Spleen (tissue), 11 donors: ENCODE results near the gene PIAS1. TPM values are rescaled to one million over a fixed set of nuclear protein-coding genes. Genes with fewer than 3 reads are reported as not detected.

ENCODE experiments used
- DNase-seq: peaks from one replicate; pipeline ENCODE4 v3.0.0-alpha.2; 2020
- H3K27ac ChIP-seq, 8 donors: fragments of 200-600 bp; sonication (generic) in 7 of 8; 1 replicate in 4 of 8; 2 replicates in 4 of 8; pipeline versions ENCODE4 v1.5.0 to v1.8.0; 2016 to 2021; ENCODE audit warnings: inconsistent platforms in 4 of 8, mild to moderate bottlenecking in 4 of 8, moderate library complexity in 1 of 8
- H3K27me3 ChIP-seq, 7 donors: fragments of 200-600 bp; sonication (generic) in 6 of 7; replicated peaks in 1 of 7; 1 replicate in 4 of 7; 2 replicates in 3 of 7; pipeline versions ENCODE4 v1.5.0 to v1.8.0; 2016 to 2021; ENCODE audit warnings: inconsistent platforms in 3 of 7, mild to moderate bottlenecking in 1 of 7
- H3K36me3 ChIP-seq, 6 donors: fragments of 200-600 bp; sonication (generic) in 5 of 6; 1 replicate in 4 of 6; 2 replicates in 2 of 6; pipeline versions ENCODE4 v1.5.0 to v1.8.0; 2016 to 2021; ENCODE audit warnings: inconsistent platforms in 2 of 6
- H3K4me1 ChIP-seq, 6 donors: fragments of 200-600 bp; sonication (generic) in 5 of 6; 1 replicate in 3 of 6; 2 replicates in 3 of 6; pipeline versions ENCODE4 v1.5.0 to v1.8.0; 2016 to 2021; ENCODE audit warnings: inconsistent platforms in 3 of 6
- H3K4me3 ChIP-seq, 8 donors: fragments of 200-600 bp; sonication (generic) in 7 of 8; 1 replicate in 4 of 8; 2 replicates in 4 of 8; pipeline versions ENCODE4 v1.5.0 to v1.8.0; 2016 to 2021; ENCODE audit warnings: inconsistent platforms in 4 of 8, mild to moderate bottlenecking in 4 of 8, moderate library complexity in 2 of 8
- H3K9me3 ChIP-seq, 8 donors: fragments of 200-600 bp; sonication (generic) in 7 of 8; 1 replicate in 4 of 8; 2 replicates in 4 of 8; pipeline versions ENCODE4 v1.5.0 to v1.8.0; 2016 to 2021; ENCODE audit warnings: inconsistent platforms in 4 of 8
- POLR2A ChIP-seq, 3 donors: fragments of 450-650 bp; IDR thresholded peaks; one replicate each; pipeline ENCODE4 v1.5.1; 2017; ENCODE audit warnings: antibody characterized with exemption in 3 of 3, mild to moderate bottlenecking in 1 of 3
- POLR2AphosphoS5 ChIP-seq, 3 donors: sonication (generic); formaldehyde crosslinking; IDR thresholded peaks; one replicate each; pipeline ENCODE4 v1.5.1; 2017; ENCODE audit warnings: antibody characterized with exemption in 3 of 3
- WGBS, 5 donors: extraction: QIAGEN DNeasy Blood & Tissue Kit in 3 of 5; methylation state at CpG; one replicate each; pipeline versions ENCODE4 v1.1.5 to v1.1.7; 2013 to 2018; 5-methylcytosine and 5-hydroxymethylcytosine counted together
- intact Hi-C: fragments of 100-400 bp; cut with DNase I; formaldehyde crosslinking; loops from one replicate; pipeline ENCODE4 v1.15.0; 2023; ENCODE audit warnings: low total_unique reads
- polyA plus RNA-seq, 3 donors: library from polyadenylated mRNA; stranded (reverse); fragments of 200-250 nt; gene quantifications; one replicate each; pipeline ENCODE4 v1.2.1, GENCODE V29; 2013
- total RNA-seq, 7 donors: library from RNA; depleted of rRNA in 3 of 7; stranded (reverse); fragments of >200 nt in 3 of 7; fragmentation: NEBNext Ultra II Directional in 4 of 7; extraction: Animal tissue kit (Norgen Biotek cat#: 25700) in 4 of 7; gene quantifications; one replicate each; pipeline versions ENCODE4 v1.1.0 to v1.2.1, GENCODE V29; 2016 to 2021
- TF ChIP-seq, protein P1 (sequence below), 11 experiments: fragments of 200-600 bp in 7 of 11; fragments of 450-650 bp in 4 of 11; sonication (generic) in 4 of 11; IDR thresholded peaks in 8 of 11; conservative IDR thresholded peaks in 3 of 11; 1 replicate in 7 of 11; 2 replicates in 4 of 11; pipeline versions ENCODE4 v1.4.0 to v1.8.0; 2016 to 2021; ENCODE audit warnings: antibody characterized with exemption in 11 of 11, inconsistent platforms in 4 of 11, mild to moderate bottlenecking in 1 of 11
- donor health status: healthy with polysubstance abuse.
- donor health status: DM: no; HTN: no; CAD: no; lungs with moderate emphysema.
- donor health status: DM: no; HTN: no; CAD: no.
- donor health status: Bipolar disorder and iron deficiency.
- donor health status: healthy.
- donor health status: DM: no; HTN: no; CAD: no.
- donor health status: DM: yes; HTN: yes; CAD: no.

The PIAS1 gene
- total and polyA plus RNA-seq, 10 donors, result 12.0 to 104 (median 64.7) TPM

DNA sequence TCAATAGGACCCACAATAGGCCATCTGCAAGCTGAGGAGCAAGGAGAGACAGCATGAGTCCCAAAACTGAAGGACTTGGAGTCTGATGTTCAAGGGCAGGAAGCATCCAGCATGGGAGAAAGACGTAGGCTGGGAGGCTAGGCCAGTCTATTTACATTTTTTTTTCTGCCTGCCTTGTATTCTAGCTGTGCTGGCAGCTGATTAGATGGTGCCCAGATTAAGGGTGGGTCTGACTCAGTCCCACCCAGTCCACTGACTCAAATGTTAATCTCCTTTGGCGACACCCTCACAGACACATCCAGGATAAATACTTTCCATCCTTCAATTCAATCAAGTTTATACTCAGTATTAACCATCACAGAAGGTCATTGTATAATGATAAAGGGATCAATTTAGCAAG is 15.9 kb upstream of the PIAS1 start:
- TF ChIP-seq, protein P1, sequence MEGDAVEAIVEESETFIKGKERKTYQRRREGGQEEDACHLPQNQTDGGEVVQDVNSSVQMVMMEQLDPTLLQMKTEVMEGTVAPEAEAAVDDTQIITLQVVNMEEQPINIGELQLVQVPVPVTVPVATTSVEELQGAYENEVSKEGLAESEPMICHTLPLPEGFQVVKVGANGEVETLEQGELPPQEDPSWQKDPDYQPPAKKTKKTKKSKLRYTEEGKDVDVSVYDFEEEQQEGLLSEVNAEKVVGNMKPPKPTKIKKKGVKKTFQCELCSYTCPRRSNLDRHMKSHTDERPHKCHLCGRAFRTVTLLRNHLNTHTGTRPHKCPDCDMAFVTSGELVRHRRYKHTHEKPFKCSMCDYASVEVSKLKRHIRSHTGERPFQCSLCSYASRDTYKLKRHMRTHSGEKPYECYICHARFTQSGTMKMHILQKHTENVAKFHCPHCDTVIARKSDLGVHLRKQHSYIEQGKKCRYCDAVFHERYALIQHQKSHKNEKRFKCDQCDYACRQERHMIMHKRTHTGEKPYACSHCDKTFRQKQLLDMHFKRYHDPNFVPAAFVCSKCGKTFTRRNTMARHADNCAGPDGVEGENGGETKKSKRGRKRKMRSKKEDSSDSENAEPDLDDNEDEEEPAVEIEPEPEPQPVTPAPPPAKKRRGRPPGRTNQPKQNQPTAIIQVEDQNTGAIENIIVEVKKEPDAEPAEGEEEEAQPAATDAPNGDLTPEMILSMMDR (IDR thresholded peaks at IDR 0.05 in 8 of 11, conservative IDR thresholded peaks at IDR 0.05 in 3 of 11), result no peak
- no peak for TF ChIP-seq POLR2A (IDR thresholded peaks at IDR 0.05)
- no peak for TF ChIP-seq POLR2AphosphoS5 (IDR thresholded peaks at IDR 0.05)
- 79 to 91% (median 89%) methylated on average over 2 of the region's 2 CpGs for whole genome bisulfite sequencing, 5 donors
- no peak overlapping the region for H3K27ac ChIP-seq
- intact Hi-C loops, result no loop called here
- no peak for DNase-seq
- peaks cover 0 to 10% (median 0%) of the 10 kb centered on the region in 8 donors for H3K9me3 ChIP-seq
- H3K4me3 ChIP-seq, result no peak overlapping the region
- no peaks in the 10 kb centered on the region for H3K36me3 ChIP-seq
- H3K4me1 ChIP-seq, result peaks cover 0 to 31% (median 0%) of the 10 kb centered on the region in 6 donors
- peaks cover 0 to 6% (median 0%) of the 10 kb centered on the region in 7 donors for H3K27me3 ChIP-seq

DNA sequence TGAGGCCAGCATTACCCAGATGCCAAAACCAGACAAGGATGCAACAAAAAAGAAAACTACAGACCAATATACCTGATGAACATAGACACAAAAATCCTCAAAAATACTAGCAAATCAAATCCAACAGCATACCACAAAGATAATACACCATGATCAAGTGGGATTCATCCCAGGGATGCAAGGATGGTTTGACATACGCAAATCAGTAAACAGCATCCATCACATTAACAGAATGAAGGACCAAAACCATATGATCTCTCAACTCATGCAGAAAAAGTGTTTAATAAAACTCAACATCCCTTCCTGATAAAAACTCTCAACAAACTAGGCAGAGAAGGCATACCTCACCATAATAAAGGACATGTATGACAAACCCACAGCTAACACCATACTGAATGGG is 14.0 kb upstream of the PIAS1 start:
- peaks cover 0 to 6% (median 0%) of the 10 kb centered on the region in 7 donors for H3K27me3 ChIP-seq
- TF ChIP-seq, protein P1 (IDR thresholded peaks at IDR 0.05 in 8 of 11, conservative IDR thresholded peaks at IDR 0.05 in 3 of 11), result no peak
- no peak for TF ChIP-seq POLR2A (IDR thresholded peaks at IDR 0.05)
- TF ChIP-seq POLR2AphosphoS5 (IDR thresholded peaks at IDR 0.05), result no peak
- H3K4me1 ChIP-seq, result peaks cover 0 to 21% (median 0%) of the 10 kb centered on the region in 6 donors
- H3K36me3 ChIP-seq, result no peaks in the 10 kb centered on the region
- intact Hi-C loops, result no loop called here
- H3K9me3 ChIP-seq, result peaks cover 0 to 10% (median 0%) of the 10 kb centered on the region in 8 donors
- H3K27ac ChIP-seq, result no peak overlapping the region
- 94 to 100% (median 95%) methylated on average over 1 of the region's 1 CpG for WGBS, 5 donors
- DNase-seq, result no peak
- H3K4me3 ChIP-seq, result no peak overlapping the region

DNA sequence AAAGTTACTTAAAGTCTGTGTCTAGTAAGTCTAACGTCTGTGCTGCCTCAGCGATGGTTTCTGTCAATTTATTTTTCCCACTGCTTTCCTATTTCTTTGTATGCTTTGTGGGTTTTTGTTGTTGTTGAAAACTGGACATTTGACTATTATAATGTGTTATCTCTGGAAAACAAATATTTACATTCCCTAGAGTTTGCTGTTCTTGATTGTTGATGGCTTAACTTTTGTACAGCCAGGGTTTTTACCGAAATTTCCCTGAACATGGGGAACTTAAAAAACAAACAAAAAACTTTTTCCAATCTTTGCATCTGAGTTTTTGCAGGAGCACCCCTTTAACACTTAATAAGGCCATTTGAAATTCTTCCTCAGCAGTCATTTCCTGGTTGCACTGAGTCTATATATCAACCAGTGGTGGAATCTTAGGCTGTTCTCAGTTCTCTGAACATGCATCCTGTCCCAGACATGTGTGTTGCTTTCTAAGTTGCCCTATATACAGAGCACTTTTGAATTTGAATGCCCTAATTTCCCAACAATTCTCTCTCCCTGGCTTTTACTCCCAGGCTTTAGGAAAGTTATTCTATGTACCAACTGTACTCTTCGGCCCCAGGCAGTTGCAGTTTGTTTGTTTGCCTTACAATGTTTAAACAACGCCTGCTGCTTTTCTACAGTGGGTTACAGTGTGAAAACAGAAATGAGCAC is 11.8 kb upstream of the PIAS1 start:
- intact Hi-C loops, result no loop called here
- TF ChIP-seq, protein P1 (IDR thresholded peaks at IDR 0.05 in 8 of 11, conservative IDR thresholded peaks at IDR 0.05 in 3 of 11), result no peak
- no peak for TF ChIP-seq POLR2AphosphoS5 (IDR thresholded peaks at IDR 0.05)
- peak overlapping the region in 3 of 8 donors; percentile 20 to 53 (median 25) for H3K27ac ChIP-seq
- 81 to 95% (median 86%) methylated on average over 5 of the region's 5 CpGs for WGBS, 5 donors
- no peak for DNase-seq
- H3K27me3 ChIP-seq, result no peaks in the 10 kb centered on the region
- H3K4me3 ChIP-seq, result no peak overlapping the region
- peaks cover 0 to 21% (median 0%) of the 10 kb centered on the region in 6 donors for H3K4me1 ChIP-seq
- H3K9me3 ChIP-seq, result peaks cover 0 to 17% (median 2%) of the 10 kb centered on the region in 8 donors
- no peaks in the 10 kb centered on the region for H3K36me3 ChIP-seq

DNA sequence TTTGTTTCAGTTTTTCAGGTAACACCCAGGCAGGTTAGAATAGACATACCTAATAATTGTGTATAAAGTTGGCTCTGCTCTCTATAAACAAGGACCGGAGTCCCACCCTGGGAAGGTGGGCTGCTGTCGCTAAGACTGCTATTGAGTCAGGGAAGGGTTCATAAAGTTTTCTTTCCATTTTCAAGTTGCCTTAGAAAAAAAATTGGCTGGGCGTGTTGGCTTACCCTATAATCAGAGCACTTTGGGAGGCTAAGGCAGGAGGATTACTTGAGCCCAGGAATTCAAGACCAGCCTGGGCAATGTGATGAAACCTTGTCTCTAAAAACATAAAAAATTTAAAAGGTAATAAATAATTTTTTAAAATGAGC is 11.3 kb upstream of the PIAS1 start:
- no peak for DNase-seq
- TF ChIP-seq, protein P1 (IDR thresholded peaks at IDR 0.05 in 8 of 11, conservative IDR thresholded peaks at IDR 0.05 in 3 of 11), result no peak
- TF ChIP-seq POLR2AphosphoS5 (IDR thresholded peaks at IDR 0.05), result no peak
- no peak for TF ChIP-seq POLR2A (IDR thresholded peaks at IDR 0.05)
- intact Hi-C loops, result no loop called here
- H3K27ac ChIP-seq, result peak overlapping the region in 2 of 8 donors; percentile 20 to 53
- no peak overlapping the region for H3K4me3 ChIP-seq
- H3K9me3 ChIP-seq, result peaks cover 0 to 17% (median 2%) of the 10 kb centered on the region in 8 donors
- WGBS, 5 donors, result 91 to 98% (median 96%) methylated on average over 3 of the region's 3 CpGs
- no peaks in the 10 kb centered on the region for H3K27me3 ChIP-seq
- peaks cover 0 to 21% (median 0%) of the 10 kb centered on the region in 6 donors for H3K4me1 ChIP-seq
- H3K36me3 ChIP-seq, result no peaks in the 10 kb centered on the region
